GM12801 (cell line): ENCODE data around the gene STAT6.

Experiments used
- CTCF ChIP-seq: IDR thresholded peaks from one replicate; pipeline ENCODE4 v1.5.1; 2011; ENCODE audit warnings: control low read depth; ENCODE audit not compliant: insufficient read length; ENCODE audit errors: extremely low read depth

STAT6 gene

GRCh38 chr12:57111031-57111734 lies at the start of gene STAT6:
Gene STAT6 (minus strand): TSS chr12:57111362. CDS start chr12:57108278, 3,084 bp downstream.
- no peak for TF ChIP-seq CTCF

- no peak for TF ChIP-seq CTCF
These were observed 49.6 kb upstream of the STAT6 start for GRCh38 chr12:57160741-57161140.

DNA sequence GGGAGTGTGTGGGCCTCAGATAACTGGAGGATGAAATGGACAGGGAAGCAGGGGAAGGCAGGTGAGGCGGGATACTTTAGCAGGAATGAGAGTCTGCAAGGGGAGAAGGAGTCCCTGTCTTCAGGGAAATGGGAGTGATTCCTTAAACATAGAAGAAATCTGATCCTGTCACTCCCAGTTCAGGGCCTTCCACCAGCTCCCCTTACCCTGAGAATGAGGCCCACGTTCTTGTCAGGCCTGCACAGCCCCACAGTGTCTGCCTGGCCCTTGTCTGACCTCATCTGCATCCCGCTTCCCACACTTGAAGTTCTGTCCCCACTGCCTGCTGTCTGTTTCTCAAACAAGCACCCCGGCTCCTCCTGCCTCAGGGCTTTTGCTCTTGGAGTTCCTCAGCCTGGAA lies 48.9 kb upstream of the STAT6 start:
- no peak for TF ChIP-seq CTCF

DNA sequence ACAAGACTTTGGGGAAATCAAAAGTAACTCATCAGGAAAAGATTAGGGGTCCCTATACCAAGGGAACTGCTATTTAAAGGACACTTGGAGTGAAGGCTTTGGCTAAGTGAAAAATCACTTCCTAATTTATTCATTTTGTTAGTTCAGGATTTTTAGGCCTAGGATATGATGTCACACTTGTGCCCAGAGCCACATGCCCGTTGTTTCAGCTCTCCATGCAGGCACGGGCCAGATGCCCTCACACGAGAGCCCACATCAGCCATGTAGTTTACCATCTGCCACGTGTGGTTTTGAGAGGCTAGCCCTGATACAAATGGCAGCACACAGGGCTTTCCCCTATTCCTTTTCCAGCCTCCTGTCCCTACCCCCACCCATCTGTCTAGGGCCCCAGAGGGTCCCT lies 48.1 kb upstream of the STAT6 start:
- TF ChIP-seq CTCF = no peak

- TF ChIP-seq CTCF = no peak
These were observed 47.5 kb upstream of the STAT6 start for GRCh38 chr12:57158665-57159064.

DNA sequence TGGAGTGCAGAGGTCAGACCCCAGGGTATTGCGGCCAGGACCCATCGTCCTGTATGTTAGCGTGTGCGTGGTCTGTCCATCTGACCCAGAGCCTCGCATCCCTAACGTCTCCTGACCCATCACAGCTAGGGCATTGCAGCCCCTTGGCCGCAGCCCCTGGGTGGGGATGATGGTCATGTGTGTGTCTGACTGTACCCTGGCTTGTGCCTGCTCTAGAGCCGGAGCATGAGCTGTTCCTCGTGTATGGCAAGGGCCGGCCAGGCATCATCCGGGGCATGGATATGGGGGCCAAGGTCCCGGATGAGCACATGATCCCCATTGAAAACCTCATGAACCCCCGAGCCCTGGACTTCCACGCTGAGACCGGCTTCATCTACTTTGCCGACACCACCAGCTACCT lies 47.0 kb upstream of the STAT6 start:
- no peak for TF ChIP-seq CTCF

GRCh38 chr12:57157588-57158173 lies 46.5 kb upstream of the STAT6 start:
- no peak for TF ChIP-seq CTCF
